OCI-LY1 (cell line): ENCODE measurements around the gene POLE.

Experiments
- H2AFZ ChIP-seq: fragments of 200-600 bp; sonication (generic), shearing (Covaris generic); 2 replicates; pipeline ENCODE4 v1.6.0; 2014; ENCODE audit warnings: antibody characterized with exemption, mild to moderate bottlenecking, low read length
- H3F3A ChIP-seq: fragments of 200-600 bp; sonication (generic), shearing (Covaris generic); 2 replicates; pipeline ENCODE4 v1.6.0; 2014; ENCODE audit warnings: mild to moderate bottlenecking, antibody characterized with exemption, low read length, moderate library complexity; ENCODE audit not compliant: insufficient read depth
- H3K27ac ChIP-seq: fragments of 200-600 bp; sonication (generic); 2 replicates; pipeline ENCODE4 v1.5.1; 2014; ENCODE audit warnings: low read length, mixed run types, mild to moderate bottlenecking, low read depth; ENCODE audit not compliant: poor library complexity, severe bottlenecking
- H3K27me3 ChIP-seq: fragments of 200-600 bp; sonication (generic); 2 replicates; pipeline ENCODE4 v1.6.0; 2014; ENCODE audit warnings: antibody characterized with exemption, mild to moderate bottlenecking, low read length, moderate library complexity; ENCODE audit not compliant: insufficient read depth
- H3K36me3 ChIP-seq: fragments of 200-600 bp; sonication (generic); 2 replicates; pipeline ENCODE4 v1.6.1; 2014; ENCODE audit warnings: mild to moderate bottlenecking, antibody characterized with exemption, low read length, moderate library complexity, mixed read lengths; ENCODE audit not compliant: insufficient read depth
- H3K4me1 ChIP-seq: fragments of 200-600 bp; sonication (generic); 2 replicates; pipeline ENCODE4 v1.5.1; 2014; ENCODE audit warnings: mild to moderate bottlenecking, low read length, moderate library complexity; ENCODE audit not compliant: insufficient read depth, severe bottlenecking
- H3K4me2 ChIP-seq: fragments of 200-600 bp; sonication (generic), shearing (Covaris generic); 2 replicates; pipeline ENCODE4 v1.6.1; 2014; ENCODE audit warnings: low read length
- H3K4me3 ChIP-seq: fragments of 200-600 bp; sonication (generic); 2 replicates; pipeline ENCODE4 v1.5.1; 2014; ENCODE audit warnings: low read length, low read depth, mild to moderate bottlenecking, mixed read lengths; ENCODE audit not compliant: poor library complexity, severe bottlenecking
- H3K79me2 ChIP-seq: fragments of 200-600 bp; shearing (Covaris generic); 2 replicates; pipeline ENCODE4 v1.6.1; 2016; ENCODE audit warnings: mixed run types, low read length, mixed read lengths; ENCODE audit not compliant: insufficient read depth
- H3K9ac ChIP-seq: fragments of 200-600 bp; sonication (generic), shearing (Covaris generic); 2 replicates; pipeline ENCODE4 v1.6.1; 2014; ENCODE audit warnings: mild to moderate bottlenecking, low read length, mixed read lengths
- H3K9me2 ChIP-seq: fragments of 200-600 bp; sonication (generic), shearing (Covaris generic); 2 replicates; pipeline ENCODE4 v1.6.1; 2014; ENCODE audit warnings: low read depth, mild to moderate bottlenecking, low read length, mixed read lengths
- H3K9me3 ChIP-seq: fragments of 200-600 bp; shearing (Covaris generic); 2 replicates; pipeline ENCODE4 v1.6.1; 2014; ENCODE audit warnings: low read length, mixed read lengths
- H4K20me1 ChIP-seq: fragments of 200-600 bp; sonication (generic), shearing (Covaris generic); 2 replicates; pipeline ENCODE4 v1.6.0; 2016; ENCODE audit warnings: mild to moderate bottlenecking, low read length; ENCODE audit not compliant: insufficient read depth
- EZH2 ChIP-seq: fragments of 200-600 bp; sonication (generic), shearing (Covaris generic); IDR thresholded peaks from 2 replicates; pipeline ENCODE4 v1.8.0; 2017; ENCODE audit warnings: borderline replicate concordance, mixed run types, mild to moderate bottlenecking, antibody characterized with exemption, low read length, moderate library complexity, mixed read lengths
- TF ChIP-seq, protein P1 (sequence below): fragments of 200-600 bp; sonication (generic), shearing (Covaris generic); IDR thresholded peaks from 2 replicates; pipeline ENCODE4 v1.5.1; 2017; ENCODE audit warnings: mild to moderate bottlenecking, antibody characterized with exemption, low read length, moderate library complexity, mixed read lengths

Gene POLE

DNA sequence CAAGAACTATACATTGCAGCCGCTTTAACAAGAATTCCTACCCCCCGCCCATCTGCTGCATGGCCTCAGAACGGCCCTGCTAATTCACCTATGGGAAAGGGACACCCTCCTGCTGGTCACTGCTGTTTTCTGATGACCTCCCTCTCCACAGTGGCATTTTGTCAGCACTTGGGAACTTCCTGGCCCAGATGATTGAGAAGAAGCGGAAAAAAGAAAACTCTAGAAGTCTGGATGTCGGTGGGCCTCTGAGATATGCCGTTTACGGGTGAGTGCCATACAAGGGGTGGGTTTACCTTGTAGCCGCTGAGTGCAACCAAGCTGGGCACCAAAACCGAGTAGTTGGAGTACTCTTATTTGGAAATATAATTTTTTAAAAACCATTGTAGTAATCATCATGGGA is 3.0 kb upstream of the POLE start:
- Histone ChIP-seq H3K9ac (no peak overlapping the region), H3K4me2 (no peak overlapping the region), H3K27ac (no peak overlapping the region), H3F3A (peaks cover 4% of the 10 kb centered on the region; the same call in 1 of the 2 replicates), H2AFZ (no peak overlapping the region), H3K79me2 (peaks cover 15% of the 10 kb centered on the region), H4K20me1 (no peaks in the 10 kb centered on the region), H3K9me3 (no peaks in the 10 kb centered on the region), H3K4me1 (peaks cover 20% of the 10 kb centered on the region), H3K36me3 (peaks cover 32% of the 10 kb centered on the region), H3K9me2 (no peaks in the 10 kb centered on the region), H3K27me3 (no peaks in the 10 kb centered on the region), H3K4me3 (no peak overlapping the region)
- no peak for TF ChIP-seq EZH2

DNA sequence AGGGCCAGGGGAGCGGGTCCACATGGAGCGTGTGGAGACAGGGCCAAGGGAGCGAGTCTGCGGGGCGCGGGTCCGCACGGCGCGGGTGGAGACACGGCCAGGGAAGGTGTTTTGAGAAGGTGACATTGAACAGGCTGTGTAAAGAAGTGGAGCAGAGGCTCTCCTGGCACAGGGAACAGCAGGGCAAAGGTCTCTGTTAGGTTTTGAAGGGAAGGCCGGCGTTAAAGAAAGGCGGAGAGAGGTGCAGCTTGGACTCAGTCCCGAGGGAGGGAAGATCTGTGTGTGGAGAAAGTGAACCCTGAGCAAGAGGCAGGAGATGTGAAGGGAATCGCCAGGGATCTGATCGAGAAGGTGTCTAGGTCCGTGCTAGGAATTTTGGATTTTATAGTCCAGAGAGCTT is 2.1 kb upstream of the POLE start:
- H3K4me1 ChIP-seq = peaks cover 22% of the 10 kb centered on the region
- peak overlapping the region; percentile 46 for H3K4me3 ChIP-seq
- H3K79me2 ChIP-seq = peaks cover 17% of the 10 kb centered on the region
- no peak overlapping the region for H3K27ac ChIP-seq
- peaks cover 4% of the 10 kb centered on the region; the same call in 1 of the 2 replicates for H3F3A ChIP-seq
- no peak overlapping the region; the same call in 1 of the 2 replicates for H3K9ac ChIP-seq
- TF ChIP-seq EZH2 = no peak
- TF ChIP-seq, protein P1, sequence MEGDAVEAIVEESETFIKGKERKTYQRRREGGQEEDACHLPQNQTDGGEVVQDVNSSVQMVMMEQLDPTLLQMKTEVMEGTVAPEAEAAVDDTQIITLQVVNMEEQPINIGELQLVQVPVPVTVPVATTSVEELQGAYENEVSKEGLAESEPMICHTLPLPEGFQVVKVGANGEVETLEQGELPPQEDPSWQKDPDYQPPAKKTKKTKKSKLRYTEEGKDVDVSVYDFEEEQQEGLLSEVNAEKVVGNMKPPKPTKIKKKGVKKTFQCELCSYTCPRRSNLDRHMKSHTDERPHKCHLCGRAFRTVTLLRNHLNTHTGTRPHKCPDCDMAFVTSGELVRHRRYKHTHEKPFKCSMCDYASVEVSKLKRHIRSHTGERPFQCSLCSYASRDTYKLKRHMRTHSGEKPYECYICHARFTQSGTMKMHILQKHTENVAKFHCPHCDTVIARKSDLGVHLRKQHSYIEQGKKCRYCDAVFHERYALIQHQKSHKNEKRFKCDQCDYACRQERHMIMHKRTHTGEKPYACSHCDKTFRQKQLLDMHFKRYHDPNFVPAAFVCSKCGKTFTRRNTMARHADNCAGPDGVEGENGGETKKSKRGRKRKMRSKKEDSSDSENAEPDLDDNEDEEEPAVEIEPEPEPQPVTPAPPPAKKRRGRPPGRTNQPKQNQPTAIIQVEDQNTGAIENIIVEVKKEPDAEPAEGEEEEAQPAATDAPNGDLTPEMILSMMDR = no peak
- H2AFZ ChIP-seq = no peak overlapping the region
- no peaks in the 10 kb centered on the region for H3K9me2 ChIP-seq
- no peaks in the 10 kb centered on the region for H3K9me3 ChIP-seq
- no peaks in the 10 kb centered on the region for H4K20me1 ChIP-seq
- no peaks in the 10 kb centered on the region for H3K27me3 ChIP-seq
- H3K36me3 ChIP-seq = peaks cover 32% of the 10 kb centered on the region
- H3K4me2 ChIP-seq = peak overlapping the region; percentile 51

DNA sequence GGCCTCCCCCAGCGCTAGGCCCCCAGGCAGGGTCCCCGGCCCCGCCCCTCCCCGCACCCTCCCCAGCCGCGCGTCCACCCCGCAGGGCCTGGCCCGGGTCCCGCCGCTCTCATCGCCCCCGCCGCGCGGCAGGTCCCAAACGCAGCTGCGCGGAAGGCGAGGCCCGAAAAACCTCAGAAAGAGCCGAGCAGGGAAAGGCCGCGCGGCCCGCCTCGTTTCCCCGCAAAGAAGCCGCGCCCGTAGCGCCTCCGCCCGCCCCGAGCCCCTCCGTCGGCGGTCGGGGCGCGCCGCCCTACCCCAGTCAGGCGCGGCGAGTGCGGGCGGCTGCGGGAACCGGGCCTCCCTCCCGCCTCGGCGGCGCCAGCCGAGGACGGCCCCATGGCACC is 324 bp downstream of the POLE start:
- peaks cover 4% of the 10 kb centered on the region; the same call in 1 of the 2 replicates for H3F3A ChIP-seq
- peaks cover 41% of the 10 kb centered on the region for H3K36me3 ChIP-seq
- H3K4me3 ChIP-seq = peak overlapping the region; percentile 97
- H3K79me2 ChIP-seq = peaks cover 35% of the 10 kb centered on the region
- H3K27ac ChIP-seq = peak overlapping the region; percentile 18
- no peaks in the 10 kb centered on the region for H3K27me3 ChIP-seq
- H3K9me3 ChIP-seq = no peaks in the 10 kb centered on the region
- no peaks in the 10 kb centered on the region for H4K20me1 ChIP-seq
- H3K9me2 ChIP-seq = no peaks in the 10 kb centered on the region
- H3K9ac ChIP-seq = peak overlapping the region; percentile 97
- TF ChIP-seq, protein P1 = no peak
- TF ChIP-seq EZH2 = no peak
- peak overlapping the region; percentile 56 for H3K4me2 ChIP-seq
- peaks cover 22% of the 10 kb centered on the region for H3K4me1 ChIP-seq
- no peak overlapping the region for H2AFZ ChIP-seq

DNA sequence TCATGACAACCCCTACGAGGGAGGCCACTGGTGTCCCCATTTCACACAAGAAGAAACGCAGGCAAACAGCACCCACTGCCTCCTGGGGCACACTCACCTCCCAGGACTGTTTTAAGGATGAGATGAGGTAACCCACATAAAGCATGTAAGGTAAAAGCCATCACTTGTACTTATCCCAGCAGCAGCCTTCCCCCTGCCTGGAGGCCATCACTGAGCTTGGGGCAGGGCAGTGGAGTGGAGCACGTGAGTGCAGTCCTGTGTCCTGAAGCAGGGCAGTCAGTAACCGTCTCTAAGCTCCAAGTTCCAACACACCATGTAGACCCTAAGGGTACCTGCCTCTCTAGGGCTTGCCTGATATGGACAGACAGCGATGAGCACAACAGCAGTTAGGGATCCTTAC is 1.7 kb downstream of the POLE start:
- peak overlapping the region; percentile 0 for H3K27ac ChIP-seq
- peaks cover 49% of the 10 kb centered on the region for H3K79me2 ChIP-seq
- H3K9ac ChIP-seq = peak overlapping the region; percentile 97
- H3K9me3 ChIP-seq = no peaks in the 10 kb centered on the region
- H3F3A ChIP-seq = peaks cover 4% of the 10 kb centered on the region; the same call in 1 of the 2 replicates
- peak overlapping the region; percentile 97 for H3K4me3 ChIP-seq
- TF ChIP-seq, protein P1 = no peak
- TF ChIP-seq EZH2 = no peak
- H3K4me2 ChIP-seq = peak overlapping the region; percentile 56
- no peaks in the 10 kb centered on the region for H4K20me1 ChIP-seq
- no peak overlapping the region for H2AFZ ChIP-seq
- peaks cover 41% of the 10 kb centered on the region for H3K36me3 ChIP-seq
- peaks cover 22% of the 10 kb centered on the region for H3K4me1 ChIP-seq
- H3K9me2 ChIP-seq = no peaks in the 10 kb centered on the region
- H3K27me3 ChIP-seq = no peaks in the 10 kb centered on the region
